Measurements from ENCODE around the gene SLC7A8.

- TF ChIP-seq CTCF (IDR thresholded peaks at IDR 0.05) (no peak), POLR2A (IDR thresholded peaks at IDR 0.05) (no peak)
Observed at GRCh38 chr14:23136566-23137133, 46.8 kb downstream of the SLC7A8 start.

Measured in lower leg skin (tissue), 3 donors.